ENCODE results near the gene SNRNP25. TPM values are rescaled to one million over a fixed set of nuclear protein-coding genes. Genes with fewer than 3 reads are reported as not detected.
"Not testable (repeated sequence)": the region's sequence is repeated elsewhere in the genome, so short reads cannot be mapped to it uniquely, and the experiment has no call there.

Gene SNRNP25
- total RNA-seq, 1 donor from 2014 or later: 30.6 TPM

GRCh38 chr16:33154-33876 is 20.3 kb upstream of the SNRNP25 start:
- H3K9me3 Mint-ChIP-seq (ENCODE audit: unreplicated experiment); DNase-seq (ENCODE audit: low spot score); H3K27ac Mint-ChIP-seq (ENCODE audit: unreplicated experiment); H3K4me3 Mint-ChIP-seq (ENCODE audit: unreplicated experiment); H3K4me1 Mint-ChIP-seq (ENCODE audit: unreplicated experiment); H3K27me3 Mint-ChIP-seq (ENCODE audit: unreplicated experiment); H3K36me3 Mint-ChIP-seq (ENCODE audit: low read depth, unreplicated experiment): not testable (repeated sequence)

- TF ChIP-seq CTCF (IDR thresholded peaks at IDR 0.05; ENCODE audit: unreplicated experiment): no peak
- peaks cover 6% of the 10 kb centered on the region for H3K27me3 Mint-ChIP-seq (ENCODE audit: unreplicated experiment)
- H3K27ac Mint-ChIP-seq (ENCODE audit: unreplicated experiment): peak overlapping the region; percentile 59
- no peaks in the 10 kb centered on the region for H3K36me3 Mint-ChIP-seq (ENCODE audit: low read depth, unreplicated experiment)
- H3K4me3 Mint-ChIP-seq (ENCODE audit: unreplicated experiment): peak overlapping the region; percentile 11
- H3K9me3 Mint-ChIP-seq (ENCODE audit: unreplicated experiment): no peaks in the 10 kb centered on the region
- no peak for DNase-seq (ENCODE audit: low spot score)
- peaks cover 6% of the 10 kb centered on the region for H3K4me1 Mint-ChIP-seq (ENCODE audit: unreplicated experiment)
Observed at GRCh38 chr16:33877-34647, 19.6 kb upstream of the SNRNP25 start.

- Mint-ChIP-seq H3K27ac (ENCODE audit: unreplicated experiment) (peak overlapping the region; percentile 59), H3K4me3 (ENCODE audit: unreplicated experiment) (peak overlapping the region; percentile 11), H3K27me3 (ENCODE audit: unreplicated experiment) (peaks cover 6% of the 10 kb centered on the region), H3K36me3 (ENCODE audit: low read depth, unreplicated experiment) (no peaks in the 10 kb centered on the region), H3K9me3 (ENCODE audit: unreplicated experiment) (no peaks in the 10 kb centered on the region), H3K4me1 (ENCODE audit: unreplicated experiment) (peaks cover 6% of the 10 kb centered on the region)
- TF ChIP-seq CTCF (IDR thresholded peaks at IDR 0.05; ENCODE audit: unreplicated experiment): no peak
- DNase-seq (ENCODE audit: low spot score): no peak
Observed at GRCh38 chr16:34648-34987, 19.0 kb upstream of the SNRNP25 start.

- no peak for DNase-seq (ENCODE audit: low spot score)
- TF ChIP-seq CTCF (IDR thresholded peaks at IDR 0.05; ENCODE audit: unreplicated experiment): no peak
- H3K27ac Mint-ChIP-seq (ENCODE audit: unreplicated experiment): no peak overlapping the region
- H3K9me3 Mint-ChIP-seq (ENCODE audit: unreplicated experiment): no peaks in the 10 kb centered on the region
- peaks cover 6% of the 10 kb centered on the region for H3K27me3 Mint-ChIP-seq (ENCODE audit: unreplicated experiment)
- H3K4me3 Mint-ChIP-seq (ENCODE audit: unreplicated experiment): no peak overlapping the region
- peaks cover 6% of the 10 kb centered on the region for H3K4me1 Mint-ChIP-seq (ENCODE audit: unreplicated experiment)
- no peaks in the 10 kb centered on the region for H3K36me3 Mint-ChIP-seq (ENCODE audit: low read depth, unreplicated experiment)
Observed at GRCh38 chr16:35011-35677, 18.5 kb upstream of the SNRNP25 start.

- no peak for TF ChIP-seq CTCF (IDR thresholded peaks at IDR 0.05; ENCODE audit: unreplicated experiment)
- no peak for DNase-seq (ENCODE audit: low spot score)
- H3K4me3 Mint-ChIP-seq (ENCODE audit: unreplicated experiment): peak overlapping the region; percentile 60
- peaks cover 6% of the 10 kb centered on the region for H3K27me3 Mint-ChIP-seq (ENCODE audit: unreplicated experiment)
- peaks cover 6% of the 10 kb centered on the region for H3K4me1 Mint-ChIP-seq (ENCODE audit: unreplicated experiment)
- no peaks in the 10 kb centered on the region for H3K36me3 Mint-ChIP-seq (ENCODE audit: low read depth, unreplicated experiment)
- H3K9me3 Mint-ChIP-seq (ENCODE audit: unreplicated experiment): no peaks in the 10 kb centered on the region
- no peak overlapping the region for H3K27ac Mint-ChIP-seq (ENCODE audit: unreplicated experiment)
Observed at GRCh38 chr16:35678-36305, 17.8 kb upstream of the SNRNP25 start.
